WTC11 (cell line): ENCODE measurements around the gene HMMR. TPM values are rescaled to one million over a fixed set of nuclear protein-coding genes. Genes with fewer than 3 reads are reported as not detected.

Source experiments
- ATAC-seq: fragments of 200-7000 bp; cut with Tn5 transposase; 2 replicates; pipeline ENCODE4 v1.10.0; 2021; ENCODE audit warnings: mild to moderate bottlenecking, moderate library complexity
- CTCF ChIA-PET: fragments of 300-600 bp; sonication (Branson Sonifier 250); formaldehyde crosslinking; loops from one replicate; lab custom pipeline; 2021; ENCODE audit warnings: antibody characterized with exemption; lab: Charles Lee
- POLR2A ChIA-PET: fragments of 350-600 bp; sonication (Branson Sonifier 250); formaldehyde crosslinking; loops from one replicate; lab custom pipeline; 2021; ENCODE audit warnings: antibody characterized with exemption; lab: Charles Lee
- DNase-seq: peaks from one replicate; pipeline ENCODE4 v3.0.0; 2021; ENCODE audit warnings: low spot score
- H3K27ac Mint-ChIP-seq: 2 replicates; pipeline ENCODE4 v1.8.0; 2021; ENCODE audit warnings: mixed read lengths
- H3K27me3 Mint-ChIP-seq: 2 replicates; pipeline ENCODE4 v1.8.0; 2021; ENCODE audit warnings: low read depth, mild to moderate bottlenecking, moderate library complexity, mixed read lengths
- H3K36me3 Mint-ChIP-seq: 2 replicates; pipeline ENCODE4 v1.8.0; 2021; ENCODE audit warnings: mixed read lengths
- H3K4me1 Mint-ChIP-seq: 2 replicates; pipeline ENCODE4 v1.8.0; 2022; ENCODE audit warnings: mixed read lengths
- H3K4me3 Mint-ChIP-seq: 2 replicates; pipeline ENCODE4 v1.8.0; 2021; ENCODE audit warnings: mild to moderate bottlenecking, moderate library complexity, mixed read lengths
- H3K9me3 Mint-ChIP-seq: 2 replicates; pipeline ENCODE4 v1.8.0; 2021; ENCODE audit warnings: mixed read lengths
- EMX1 ChIP-seq: fragments of 250-450 bp; sonication (Bioruptor Pico); IDR thresholded peaks from 2 replicates; pipeline ENCODE4 v1.8.0; 2021; ENCODE audit warnings: mild to moderate bottlenecking
- ETV6 ChIP-seq: sonication (generic); formaldehyde crosslinking; IDR thresholded peaks from 2 replicates; pipeline ENCODE4 v1.8.1; 2022; ENCODE audit warnings: mild to moderate bottlenecking, missing genetic modification reagents
- FOXK1 ChIP-seq: sonication (generic); formaldehyde crosslinking; IDR thresholded peaks from 2 replicates; pipeline ENCODE4 v1.8.0; 2022; ENCODE audit warnings: mild to moderate bottlenecking, moderate library complexity, missing genetic modification reagents
- FOXP4 ChIP-seq: sonication (generic); formaldehyde crosslinking; IDR thresholded peaks from 2 replicates; pipeline ENCODE4 v1.8.0; 2022; ENCODE audit warnings: mild to moderate bottlenecking, missing genetic modification reagents
- GABPB1 ChIP-seq: sonication (generic); formaldehyde crosslinking; IDR thresholded peaks from 2 replicates; pipeline ENCODE4 v1.8.1; 2023; ENCODE audit warnings: mild to moderate bottlenecking, missing genetic modification reagents
- MYBL2 ChIP-seq: sonication (generic); formaldehyde crosslinking; IDR thresholded peaks from 2 replicates; pipeline ENCODE4 v1.8.1; 2023; ENCODE audit warnings: mild to moderate bottlenecking, moderate library complexity, missing genetic modification reagents
- NFYB ChIP-seq: sonication (generic); formaldehyde crosslinking; conservative IDR thresholded peaks from 2 replicates; pipeline ENCODE4 v1.8.0; 2022; ENCODE audit warnings: low read depth, missing genetic modification reagents
- PRDM15 ChIP-seq: sonication (generic); formaldehyde crosslinking; IDR thresholded peaks from 2 replicates; pipeline ENCODE4 v1.8.0; 2022; ENCODE audit warnings: missing genetic modification reagents
- RELA ChIP-seq: sonication (generic); formaldehyde crosslinking; IDR thresholded peaks from 2 replicates; pipeline ENCODE4 v1.8.1; 2022; ENCODE audit warnings: missing genetic modification reagents, mild to moderate bottlenecking, borderline replicate concordance
- SOX15 ChIP-seq: fragments of 250-450 bp; sonication (Bioruptor Pico); IDR thresholded peaks from 2 replicates; pipeline ENCODE4 v1.9.0; 2021; ENCODE audit warnings: mild to moderate bottlenecking
- TEAD1 ChIP-seq: sonication (generic); formaldehyde crosslinking; IDR thresholded peaks from 2 replicates; pipeline ENCODE4 v1.8.0; 2022; ENCODE audit warnings: mild to moderate bottlenecking, missing genetic modification reagents
- ZNF416 ChIP-seq: fragments of 250-450 bp; sonication (Bioruptor Pico); IDR thresholded peaks from 2 replicates; pipeline ENCODE4 v1.9.0; 2021; ENCODE audit warnings: mild to moderate bottlenecking, inconsistent platforms
- ZNF425 ChIP-seq: fragments of 250-450 bp; sonication (Bioruptor Pico); conservative IDR thresholded peaks from 2 replicates; pipeline ENCODE4 v1.9.0; 2021; ENCODE audit warnings: mild to moderate bottlenecking
- ZNF671 ChIP-seq: fragments of 250-450 bp; sonication (Bioruptor Pico); IDR thresholded peaks from 2 replicates; pipeline ENCODE4 v1.8.0; 2021; ENCODE audit warnings: mild to moderate bottlenecking
- total RNA-seq: library from RNA; stranded (reverse); gene quantifications from 3 replicates; pipeline ENCODE4 v1.2.3, GENCODE V29; 2021
- TF ChIP-seq, protein P1 (sequence below): sonication (generic); formaldehyde crosslinking; IDR thresholded peaks from 2 replicates; pipeline ENCODE4 v1.8.0; 2023; ENCODE audit warnings: missing genetic modification reagents, mild to moderate bottlenecking, borderline replicate concordance
- TF ChIP-seq, protein P2 (sequence below): sonication (generic); formaldehyde crosslinking; IDR thresholded peaks from 2 replicates; pipeline ENCODE4 v1.8.1; 2023; ENCODE audit warnings: mild to moderate bottlenecking, missing genetic modification reagents, moderate library complexity

HMMR gene
- total RNA-seq, 1 experiment from 2014 or later = 78.5 TPM

- 0 out of 2 replicates have a peak, but pooled peaks have one; percentile 9 for TF ChIP-seq ZNF425 (CRISPR knock-in tag)
- no peak for TF ChIP-seq GABPB1
- TF ChIP-seq FOXP4 (CRISPR knock-in tag) = 0 out of 2 replicates have a peak, but pooled peaks have one; percentile 34
- TF ChIP-seq MYBL2 (CRISPR knock-in tag) = peak; percentile 73; the same call in 1 of the 2 replicates
- TF ChIP-seq, protein P1, sequence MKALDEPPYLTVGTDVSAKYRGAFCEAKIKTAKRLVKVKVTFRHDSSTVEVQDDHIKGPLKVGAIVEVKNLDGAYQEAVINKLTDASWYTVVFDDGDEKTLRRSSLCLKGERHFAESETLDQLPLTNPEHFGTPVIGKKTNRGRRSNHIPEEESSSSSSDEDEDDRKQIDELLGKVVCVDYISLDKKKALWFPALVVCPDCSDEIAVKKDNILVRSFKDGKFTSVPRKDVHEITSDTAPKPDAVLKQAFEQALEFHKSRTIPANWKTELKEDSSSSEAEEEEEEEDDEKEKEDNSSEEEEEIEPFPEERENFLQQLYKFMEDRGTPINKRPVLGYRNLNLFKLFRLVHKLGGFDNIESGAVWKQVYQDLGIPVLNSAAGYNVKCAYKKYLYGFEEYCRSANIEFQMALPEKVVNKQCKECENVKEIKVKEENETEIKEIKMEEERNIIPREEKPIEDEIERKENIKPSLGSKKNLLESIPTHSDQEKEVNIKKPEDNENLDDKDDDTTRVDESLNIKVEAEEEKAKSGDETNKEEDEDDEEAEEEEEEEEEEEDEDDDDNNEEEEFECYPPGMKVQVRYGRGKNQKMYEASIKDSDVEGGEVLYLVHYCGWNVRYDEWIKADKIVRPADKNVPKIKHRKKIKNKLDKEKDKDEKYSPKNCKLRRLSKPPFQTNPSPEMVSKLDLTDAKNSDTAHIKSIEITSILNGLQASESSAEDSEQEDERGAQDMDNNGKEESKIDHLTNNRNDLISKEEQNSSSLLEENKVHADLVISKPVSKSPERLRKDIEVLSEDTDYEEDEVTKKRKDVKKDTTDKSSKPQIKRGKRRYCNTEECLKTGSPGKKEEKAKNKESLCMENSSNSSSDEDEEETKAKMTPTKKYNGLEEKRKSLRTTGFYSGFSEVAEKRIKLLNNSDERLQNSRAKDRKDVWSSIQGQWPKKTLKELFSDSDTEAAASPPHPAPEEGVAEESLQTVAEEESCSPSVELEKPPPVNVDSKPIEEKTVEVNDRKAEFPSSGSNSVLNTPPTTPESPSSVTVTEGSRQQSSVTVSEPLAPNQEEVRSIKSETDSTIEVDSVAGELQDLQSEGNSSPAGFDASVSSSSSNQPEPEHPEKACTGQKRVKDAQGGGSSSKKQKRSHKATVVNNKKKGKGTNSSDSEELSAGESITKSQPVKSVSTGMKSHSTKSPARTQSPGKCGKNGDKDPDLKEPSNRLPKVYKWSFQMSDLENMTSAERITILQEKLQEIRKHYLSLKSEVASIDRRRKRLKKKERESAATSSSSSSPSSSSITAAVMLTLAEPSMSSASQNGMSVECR = 0 out of 2 replicates have a peak, but pooled peaks have one; percentile 44
- TF ChIP-seq ETV6 = peak; percentile 60; the same call in 1 of the 2 replicates
- TF ChIP-seq EMX1 = no peak; the same call in 1 of the 2 replicates
- TF ChIP-seq TEAD1 (CRISPR knock-in tag) = 0 out of 2 replicates have a peak, but pooled peaks have one; percentile 55
- peak; percentile 57 for TF ChIP-seq NFYB (CRISPR knock-in tag)
- TF ChIP-seq FOXK1 (CRISPR knock-in tag) = peak; percentile 50; the same call in 1 of the 2 replicates
- TF ChIP-seq SOX15 = no peak
- ChIA-PET CTCF (interaction anchor here (0.6 to 2.1 kb wide), 4 partner anchors 14 to 65 kb away, joined by 3 to 18 read pairs (median 5); partner anchors contain the start of genes HMMR and NUDCD2), POLR2A (interaction anchor here (0.6 to 4.7 kb wide), 5 partner anchors 15 to 65 kb away, joined by 3 to 77 read pairs (median 4); partner anchors contain the start of genes CCNG1, HMMR and NUDCD2)
- H3K4me3 Mint-ChIP-seq = peak overlapping the region; percentile 97
- DNase-seq (peak; percentile 69), ATAC-seq (peak; percentile 61)
- peaks cover 4% of the 10 kb centered on the region; the same call in 1 of the 2 replicates for H3K36me3 Mint-ChIP-seq
- peaks cover 33% of the 10 kb centered on the region for H3K4me1 Mint-ChIP-seq
- no peaks in the 10 kb centered on the region for H3K9me3 Mint-ChIP-seq
- H3K27ac Mint-ChIP-seq = peak overlapping the region; percentile 98
- H3K27me3 Mint-ChIP-seq = no peaks in the 10 kb centered on the region
Measured at GRCh38 chr5:163503106-163504078, 43.0 kb downstream of the HMMR start.

GRCh38 chr5:163504079-163504931 lies 43.9 kb downstream of the HMMR start:
- TF ChIP-seq ZNF671 (no peak), RELA (CRISPR knock-in tag) (no peak), GABPB1 (no peak), FOXK1 (CRISPR knock-in tag) (no peak), ZNF416 (CRISPR knock-in tag) (0 out of 2 replicates have a peak, but pooled peaks have one; percentile 59), EMX1 (0 out of 2 replicates have a peak, but pooled peaks have one; percentile 33), PRDM15 (CRISPR knock-in tag) (peak; percentile 66)
- TF ChIP-seq, protein P2, sequence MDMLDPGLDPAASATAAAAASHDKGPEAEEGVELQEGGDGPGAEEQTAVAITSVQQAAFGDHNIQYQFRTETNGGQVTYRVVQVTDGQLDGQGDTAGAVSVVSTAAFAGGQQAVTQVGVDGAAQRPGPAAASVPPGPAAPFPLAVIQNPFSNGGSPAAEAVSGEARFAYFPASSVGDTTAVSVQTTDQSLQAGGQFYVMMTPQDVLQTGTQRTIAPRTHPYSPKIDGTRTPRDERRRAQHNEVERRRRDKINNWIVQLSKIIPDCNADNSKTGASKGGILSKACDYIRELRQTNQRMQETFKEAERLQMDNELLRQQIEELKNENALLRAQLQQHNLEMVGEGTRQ (CRISPR knock-in tag) = peak; percentile 40
- CTCF ChIA-PET = interaction anchor here (1.0 to 1.1 kb wide), 2 partner anchors 13 to 30 kb away, joined by 3 to 4 read pairs; no protein-coding TSS in a partner anchor
- ATAC-seq = no peak
- Mint-ChIP-seq H3K4me1 (peaks cover 42% of the 10 kb centered on the region), H3K36me3 (peaks cover 4% of the 10 kb centered on the region), H3K27ac (peak overlapping the region; percentile 98), H3K4me3 (peak overlapping the region; percentile 97), H3K9me3 (no peaks in the 10 kb centered on the region), H3K27me3 (no peaks in the 10 kb centered on the region)
- no peak for DNase-seq
- POLR2A ChIA-PET = interaction anchor here (0.6 to 4.7 kb wide), 5 partner anchors 15 to 67 kb away, joined by 3 to 77 read pairs (median 8); partner anchors contain the start of genes CCNG1, HMMR and NUDCD2
